PC-3 (cell line): ENCODE measurements around the gene APOD.

ENCODE experiments used
- CTCF ChIP-seq: fragments of 300-600 bp; sonication (generic); conservative IDR thresholded peaks from 2 replicates; pipeline ENCODE4 v1.5.1; 2017; ENCODE audit warnings: antibody characterized with exemption, low read depth, mild to moderate bottlenecking, low read length
- EZH2phosphoT487 ChIP-seq: fragments of 300-600 bp; sonication (generic); IDR thresholded peaks from 2 replicates; pipeline ENCODE4 v1.6.1; 2018; ENCODE audit warnings: mild to moderate bottlenecking, antibody characterized with exemption, low read length, borderline replicate concordance

- TF ChIP-seq CTCF (no peak), EZH2phosphoT487 (no peak)
Measured at GRCh38 chr3:195537995-195538394, 45.7 kb downstream of the APOD start.
